ENCODE data around the gene SORL1. TPM values are rescaled to one million over a fixed set of nuclear protein-coding genes. Genes with fewer than 3 reads are reported as not detected.

The SORL1 gene
- total and polyA plus RNA-seq, 2 of the 8 experiments (the other 6 are each of a cell fraction or from before 2014, with no cell fraction given): 38.1 to 65.5 TPM

GRCh38 chr11:121592708-121593107, 140.6 kb downstream of the SORL1 start:
- H3K4me3 ChIP-seq (ENCODE audit: extremely low read depth in 1 of 4, insufficient read depth in 2 of 4, low read depth in 3 of 4, low read length in 4 of 4): no peak overlapping the region
- no peak overlapping the region for H3K56ac ChIP-seq (replicated peaks; ENCODE audit: insufficient read length, low read depth, low read length)
- H4K8ac ChIP-seq (ENCODE audit: extremely low read depth, insufficient read depth, low read length): no peak overlapping the region
- H2BK15ac ChIP-seq (ENCODE audit: low read length): no peak overlapping the region
- peaks cover 0 to 3% (median 0%) of the 10 kb centered on the region in 4 experiments; a peak in 1 of 7 replicates for H3K4me1 ChIP-seq (replicated peaks in 1 of 4; ENCODE audit: control insufficient read depth in 3 of 4, insufficient read depth in 4 of 4, low read length in 3 of 4)
- no peak overlapping the region for H2AK5ac ChIP-seq (ENCODE audit: low read depth, low read length)
- no peak overlapping the region for H2BK5ac ChIP-seq (ENCODE audit: low read depth, low read length)
- no peak overlapping the region for H3K27ac ChIP-seq (ENCODE audit: low read depth, low read length)
- FAIRE-seq (no peak), DNase-seq (ENCODE audit: low read depth in 1 of 2, low spot score in 2 of 2) (no peak)
- H3K9ac ChIP-seq (replicated peaks in 1 of 4; ENCODE audit: extremely low read depth in 1 of 4, low read depth in 3 of 4, low read length in 3 of 4): no peak overlapping the region
- H3K14ac ChIP-seq (ENCODE audit: insufficient read length): no peak overlapping the region
- no peak overlapping the region for H2BK120ac ChIP-seq (replicated peaks; ENCODE audit: low read depth, low read length)
- H3K9me3 ChIP-seq (ENCODE audit: insufficient read depth in 2 of 2, low read depth in 1 of 2, low read length in 1 of 2): no peaks in the 10 kb centered on the region
- no peak overlapping the region for H3K18ac ChIP-seq (ENCODE audit: extremely low read depth, low read length)
- H4K5ac ChIP-seq (ENCODE audit: insufficient read length, low read depth, low read length): no peak overlapping the region
- ChIA-PET CTCF (ENCODE audit: partially characterized antibody) (interaction anchor here (0.5 to 2.5 kb wide), 5 partner anchors 149 to 687 kb away, joined by 3 to 12 read pairs (median 3); no protein-coding TSS in a partner anchor), POLR2A (ENCODE audit: partially characterized antibody) (no interaction called here)
- H4K91ac ChIP-seq (replicated peaks; ENCODE audit: insufficient read length, low read length): no peak overlapping the region
- no peak overlapping the region for H3K23ac ChIP-seq (ENCODE audit: insufficient read length)
- no peaks in the 10 kb centered on the region; the same call in 1 of the 2 replicates for H3K79me1 ChIP-seq (ENCODE audit: low read depth, low read length)
- peaks cover 0 to 6% of the 10 kb centered on the region in 2 experiments for H4K20me1 ChIP-seq (replicated peaks in 1 of 2; ENCODE audit: control insufficient read depth in 1 of 2, insufficient read depth in 2 of 2, low read length in 2 of 2)
- no peak overlapping the region for H2BK20ac ChIP-seq (ENCODE audit: low read length)
- H2BK12ac ChIP-seq (ENCODE audit: low read depth, low read length): no peak overlapping the region
- no peaks in the 10 kb centered on the region for H3K79me2 ChIP-seq (ENCODE audit: control insufficient read depth in 1 of 2, insufficient read depth in 2 of 2, low read length in 2 of 2)
- H3K23me2 ChIP-seq (ENCODE audit: low read depth, low read length): no peaks in the 10 kb centered on the region
- H3K4ac ChIP-seq (replicated peaks; ENCODE audit: insufficient read length, low read depth, low read length): no peak overlapping the region
- H3K27me3 ChIP-seq (replicated peaks in 1 of 4; ENCODE audit: control insufficient read depth in 3 of 4, extremely low read depth in 1 of 4, insufficient read depth in 3 of 4, low read length in 3 of 4): no peaks in the 10 kb centered on the region
- H3K4me2 ChIP-seq (ENCODE audit: insufficient read depth in 1 of 2, low read depth in 2 of 2, low read length in 2 of 2): no peak overlapping the region
- WGBS, 2 experiments (ENCODE audit: extremely low coverage in 1 of 2, insufficient coverage in 1 of 2, insufficient read length in 1 of 2, insufficient replicate concordance in 2 of 2, low coverage in 1 of 2, low lambda C conversion rate in 2 of 2, missing lambda C conversion rate in 1 of 2): 89% methylated on average over 2 of the region's 2 CpGs; no CpG with 5 or more reads in 1 of the 2 experiments
- peaks cover 27 to 73% (median 67%) of the 10 kb centered on the region in 4 experiments for H3K36me3 ChIP-seq (ENCODE audit: control insufficient read depth in 2 of 4, insufficient read depth in 4 of 4, low read length in 3 of 4)
- no peak overlapping the region for H2AFZ ChIP-seq (ENCODE audit: low read length)
- no peak for TF ChIP-seq RNF2 (IDR thresholded peaks at IDR 0.05; ENCODE audit: borderline replicate concordance, low read depth, low read length, missing control alignments, poor library complexity, severe bottlenecking)
- no peak for TF ChIP-seq BCL11A (IDR thresholded peaks at IDR 0.05; ENCODE audit: low read depth in 2 of 2, low read length in 2 of 2)
- TF ChIP-seq HDAC2 (IDR thresholded peaks at IDR 0.05; ENCODE audit: borderline replicate concordance in 1 of 2, low read depth in 2 of 2, low read length in 2 of 2): no peak
- no peak for TF ChIP-seq CBX5 (IDR thresholded peaks at IDR 0.05; ENCODE audit: low read depth, low read length)
- no peak for TF ChIP-seq POLR2A (IDR thresholded peaks at IDR 0.05; ENCODE audit: control extremely low read depth in 1 of 2, low read depth in 2 of 2, low read length in 2 of 2)
- no peak for TF ChIP-seq NRF1 (IDR thresholded peaks at IDR 0.05; ENCODE audit: low read depth, low read length)
- no peak for TF ChIP-seq SP1 (IDR thresholded peaks at IDR 0.05; ENCODE audit: low read depth, low read length)
- no peak for TF ChIP-seq CBX8 (IDR thresholded peaks at IDR 0.05; ENCODE audit: borderline replicate concordance, low read depth, low read length)
- no peak for TF ChIP-seq CHD2 (IDR thresholded peaks at IDR 0.05; ENCODE audit: low read length)
- TF ChIP-seq ATF2 (IDR thresholded peaks at IDR 0.05; ENCODE audit: low read length): no peak
- TF ChIP-seq PHF8 (conservative IDR thresholded peaks at IDR 0.05; ENCODE audit: low read depth, low read length): no peak

Data from H1 (cell line).